Measurements from ENCODE around the gene NPEPL1.
A peak's percentile ranks its signal among the peaks of the same experiment; 100 is the strongest.

DNA sequence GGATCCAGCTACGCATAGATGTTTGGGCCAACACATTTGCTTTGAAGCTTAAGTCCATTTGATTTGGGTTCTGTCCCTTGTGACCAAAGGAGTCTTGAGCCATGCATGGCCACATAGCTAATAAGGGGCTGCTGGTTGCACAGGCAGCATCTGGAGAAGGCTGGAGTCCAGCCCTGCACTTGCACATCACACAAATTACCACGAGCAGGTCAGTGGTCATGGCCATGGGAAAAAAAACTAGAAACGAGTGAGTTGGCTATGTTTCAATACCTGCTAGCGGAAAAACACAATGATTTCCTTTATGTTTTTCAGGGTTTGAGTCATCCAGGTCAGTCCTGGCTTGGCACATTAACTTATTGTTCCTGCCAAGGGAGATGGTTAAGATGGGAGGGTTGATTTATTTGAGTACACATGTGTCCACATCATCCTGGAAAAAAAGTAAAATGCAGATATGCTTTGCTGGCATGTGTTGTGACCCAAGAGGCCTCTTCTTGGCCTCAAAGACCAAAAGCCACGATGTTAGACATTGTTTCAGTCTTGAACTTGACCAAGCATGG, 47.1 kb upstream of the NPEPL1 start:
- TF ChIP-seq MAX (IDR thresholded peaks at IDR 0.05; ENCODE audit: insufficient read depth, insufficient read length): no peak
- TF ChIP-seq POLR2AphosphoS5 (IDR thresholded peaks at IDR 0.05; ENCODE audit: insufficient read depth, low read depth, low read length): peak; percentile 51
- TF ChIP-seq POLR2A (IDR thresholded peaks at IDR 0.05; ENCODE audit: low read depth, low read length): no peak
- TF ChIP-seq CTCF (IDR thresholded peaks at IDR 0.05; ENCODE audit: extremely low read depth in 1 of 2, insufficient read depth in 1 of 2, low read depth in 1 of 2, low read length in 2 of 2): no peak
- peak; percentile 59 for TF ChIP-seq GATA2 (IDR thresholded peaks at IDR 0.05; ENCODE audit: insufficient read depth, insufficient read length, low read depth, low read length)
- no peak for TF ChIP-seq EZH2 (IDR thresholded peaks at IDR 0.05; ENCODE audit: borderline replicate concordance, low read depth, low read length, severe bottlenecking)
- TF ChIP-seq MYC (IDR thresholded peaks at IDR 0.05; ENCODE audit: low read depth, low read length): no peak
- peak; percentile 25 for TF ChIP-seq JUN (IDR thresholded peaks at IDR 0.05; ENCODE audit: borderline replicate concordance, insufficient read depth, insufficient read length, low read depth)
- peak; percentile 80 for TF ChIP-seq FOS (IDR thresholded peaks at IDR 0.05; ENCODE audit: borderline replicate concordance, insufficient read depth, low read length)

Data from endothelial cell of umbilical vein (primary cell).